ENCODE data around the gene GNAO1.

Gene GNAO1

GRCh38 chr16:56319376-56319775 is 128.1 kb downstream of the GNAO1 start:
- no peak overlapping the region for H3K4me3 ChIP-seq
- intact Hi-C loops (cut with DNase I; ENCODE audit: low total_unique reads), result loop anchor here (5.0 kb wide), 1 partner anchor 372 kb away; no protein-coding TSS in a partner anchor
- peaks cover 0 to 12% (median 4%) of the 10 kb centered on the region in 4 donors for H3K4me1 ChIP-seq
- TF ChIP-seq, protein P1, sequence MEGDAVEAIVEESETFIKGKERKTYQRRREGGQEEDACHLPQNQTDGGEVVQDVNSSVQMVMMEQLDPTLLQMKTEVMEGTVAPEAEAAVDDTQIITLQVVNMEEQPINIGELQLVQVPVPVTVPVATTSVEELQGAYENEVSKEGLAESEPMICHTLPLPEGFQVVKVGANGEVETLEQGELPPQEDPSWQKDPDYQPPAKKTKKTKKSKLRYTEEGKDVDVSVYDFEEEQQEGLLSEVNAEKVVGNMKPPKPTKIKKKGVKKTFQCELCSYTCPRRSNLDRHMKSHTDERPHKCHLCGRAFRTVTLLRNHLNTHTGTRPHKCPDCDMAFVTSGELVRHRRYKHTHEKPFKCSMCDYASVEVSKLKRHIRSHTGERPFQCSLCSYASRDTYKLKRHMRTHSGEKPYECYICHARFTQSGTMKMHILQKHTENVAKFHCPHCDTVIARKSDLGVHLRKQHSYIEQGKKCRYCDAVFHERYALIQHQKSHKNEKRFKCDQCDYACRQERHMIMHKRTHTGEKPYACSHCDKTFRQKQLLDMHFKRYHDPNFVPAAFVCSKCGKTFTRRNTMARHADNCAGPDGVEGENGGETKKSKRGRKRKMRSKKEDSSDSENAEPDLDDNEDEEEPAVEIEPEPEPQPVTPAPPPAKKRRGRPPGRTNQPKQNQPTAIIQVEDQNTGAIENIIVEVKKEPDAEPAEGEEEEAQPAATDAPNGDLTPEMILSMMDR (IDR thresholded peaks at IDR 0.05), result no peak
- H3K27ac ChIP-seq, result no peak overlapping the region
- H3K36me3 ChIP-seq, result no peaks in the 10 kb centered on the region
- no peaks in the 10 kb centered on the region for H3K27me3 ChIP-seq
- H3K9me3 ChIP-seq, result no peaks in the 10 kb centered on the region
- no peak for DNase-seq

DNA sequence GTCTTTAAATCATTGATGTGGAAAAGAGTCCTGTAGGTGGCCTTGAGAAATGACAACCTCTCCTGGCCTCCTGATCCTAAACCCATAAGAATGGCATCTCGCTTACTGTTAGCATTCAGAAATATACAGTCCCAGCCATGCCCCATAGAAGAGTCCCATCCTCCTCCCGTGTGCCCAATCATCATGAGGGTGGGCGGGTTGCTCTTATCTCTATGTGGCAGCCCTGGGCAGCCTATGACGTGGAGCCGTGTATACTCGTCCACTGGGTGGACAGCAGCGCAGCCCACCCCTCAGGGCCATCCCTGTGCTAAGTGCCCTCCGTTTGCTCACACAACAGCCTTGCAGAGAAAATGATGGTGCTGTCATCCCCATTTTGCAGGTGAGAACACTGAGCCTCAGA is 128.8 kb downstream of the GNAO1 start:
- TF ChIP-seq, protein P1 (IDR thresholded peaks at IDR 0.05), result no peak
- Histone ChIP-seq H3K27ac (no peak overlapping the region), H3K27me3 (no peaks in the 10 kb centered on the region), H3K4me3 (no peak overlapping the region), H3K9me3 (no peaks in the 10 kb centered on the region), H3K4me1 (peaks cover 0 to 12% (median 4%) of the 10 kb centered on the region in 4 donors), H3K36me3 (no peaks in the 10 kb centered on the region)
- intact Hi-C loops (cut with DNase I; ENCODE audit: low total_unique reads), result no loop called here
- no peak for DNase-seq

DNA sequence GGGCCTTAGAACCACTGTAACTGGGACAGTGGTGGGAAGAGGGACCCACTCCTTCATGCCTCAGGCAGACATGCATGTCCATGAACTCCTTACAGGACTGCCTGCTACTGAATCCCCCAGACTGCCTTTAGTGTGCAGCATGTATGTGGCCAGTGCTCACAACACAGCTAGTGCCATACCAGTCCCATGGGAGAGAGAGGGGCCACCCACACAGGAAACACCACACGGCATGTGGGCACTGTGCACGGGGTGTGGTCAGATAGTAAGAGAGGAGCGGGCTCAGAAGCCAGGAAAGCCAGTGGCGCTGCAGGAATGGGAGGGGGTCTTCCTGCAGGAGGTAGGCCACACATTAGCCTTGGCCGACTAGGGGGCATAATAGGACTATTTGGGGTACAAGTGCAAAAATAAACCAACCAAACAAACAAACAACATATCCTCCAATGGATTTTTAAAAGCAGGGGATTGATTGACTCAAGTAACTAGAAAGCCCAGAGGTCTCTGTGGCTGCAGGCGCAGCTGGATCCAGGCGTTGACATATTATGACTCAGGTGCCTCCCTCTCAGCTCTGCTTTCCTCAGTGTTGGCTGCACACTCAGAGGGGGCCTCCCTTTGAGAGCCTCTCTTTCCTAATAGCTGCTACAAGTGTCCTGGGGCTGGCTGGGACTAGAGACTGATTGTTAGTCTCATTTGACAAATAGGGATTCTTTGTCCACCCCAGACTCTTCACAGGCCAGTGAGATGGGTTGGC is 129.7 kb downstream of the GNAO1 start:
- H3K27me3 ChIP-seq, result no peaks in the 10 kb centered on the region
- H3K9me3 ChIP-seq, result no peaks in the 10 kb centered on the region
- H3K36me3 ChIP-seq, result no peaks in the 10 kb centered on the region
- intact Hi-C loops (cut with DNase I; ENCODE audit: low total_unique reads), result no loop called here
- peaks cover 0 to 12% (median 4%) of the 10 kb centered on the region in 4 donors for H3K4me1 ChIP-seq
- DNase-seq, result no peak
- no peak overlapping the region for H3K4me3 ChIP-seq
- TF ChIP-seq, protein P1 (IDR thresholded peaks at IDR 0.05), result no peak
- H3K27ac ChIP-seq, result no peak overlapping the region

GRCh38 chr16:56321571-56321970 is 130.3 kb downstream of the GNAO1 start:
- Histone ChIP-seq H3K9me3 (no peaks in the 10 kb centered on the region), H3K27me3 (no peaks in the 10 kb centered on the region), H3K36me3 (no peaks in the 10 kb centered on the region), H3K4me1 (peaks cover 0 to 12% (median 4%) of the 10 kb centered on the region in 4 donors), H3K27ac (no peak overlapping the region), H3K4me3 (no peak overlapping the region)
- TF ChIP-seq, protein P1 (IDR thresholded peaks at IDR 0.05), result no peak
- no peak for DNase-seq
- intact Hi-C loops (cut with DNase I; ENCODE audit: low total_unique reads), result no loop called here

GRCh38 chr16:56324406-56324805 is 133.1 kb downstream of the GNAO1 start:
- TF ChIP-seq, protein P1 (IDR thresholded peaks at IDR 0.05), result no peak
- H3K36me3 ChIP-seq, result no peaks in the 10 kb centered on the region
- DNase-seq, result no peak
- no peak overlapping the region for H3K4me3 ChIP-seq
- intact Hi-C loops (cut with DNase I; ENCODE audit: low total_unique reads), result no loop called here
- H3K27me3 ChIP-seq, result no peaks in the 10 kb centered on the region
- H3K4me1 ChIP-seq, result no peaks in the 10 kb centered on the region
- no peak overlapping the region for H3K27ac ChIP-seq
- no peaks in the 10 kb centered on the region for H3K9me3 ChIP-seq
